Tibial nerve (tissue), 4 donors: ENCODE measurements around the gene OGFRL1.

Experiments
- EP300 ChIP-seq, 2 donors: sonication (generic); formaldehyde crosslinking; IDR thresholded peaks; one replicate each; pipeline ENCODE4 v1.6.1; 2017; ENCODE audit warnings: antibody characterized with exemption in 2 of 2, mild to moderate bottlenecking in 1 of 2
- POLR2A ChIP-seq, 2 donors: fragments of 450-650 bp; IDR thresholded peaks; one replicate each; pipeline ENCODE4 v1.6.1; 2017; ENCODE audit warnings: antibody characterized with exemption in 2 of 2, mild to moderate bottlenecking in 2 of 2, moderate library complexity in 2 of 2
- TF ChIP-seq, protein P1 (sequence below), 5 experiments: fragments of 200-600 bp in 3 of 5; fragments of 450-650 bp in 2 of 5; sonication (generic) in 3 of 5; IDR thresholded peaks; one replicate each; pipeline ENCODE4 v1.5.1; 2016 to 2019; ENCODE audit warnings: antibody characterized with exemption in 5 of 5, mild to moderate bottlenecking in 3 of 5, moderate library complexity in 2 of 5

DNA sequence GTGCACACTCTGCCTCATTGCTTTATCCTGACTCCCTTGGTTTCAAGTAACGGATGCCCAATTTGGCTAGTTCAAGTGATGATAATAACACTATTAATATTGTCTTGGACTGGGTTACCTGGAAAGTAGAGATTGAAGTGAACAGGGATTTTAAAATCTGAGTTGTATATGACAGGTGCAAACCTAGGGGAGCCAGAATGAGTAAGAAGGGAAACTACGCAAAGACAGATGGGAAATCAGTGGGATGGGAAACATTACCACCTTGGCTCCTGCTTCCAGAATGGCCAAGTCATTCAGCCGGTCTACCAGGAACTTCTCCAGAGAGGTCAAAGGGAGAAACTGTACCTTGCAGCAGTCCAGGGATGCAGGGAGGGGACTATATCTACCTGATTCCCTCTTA is 41.9 kb downstream of the OGFRL1 start:
- TF ChIP-seq, protein P1, sequence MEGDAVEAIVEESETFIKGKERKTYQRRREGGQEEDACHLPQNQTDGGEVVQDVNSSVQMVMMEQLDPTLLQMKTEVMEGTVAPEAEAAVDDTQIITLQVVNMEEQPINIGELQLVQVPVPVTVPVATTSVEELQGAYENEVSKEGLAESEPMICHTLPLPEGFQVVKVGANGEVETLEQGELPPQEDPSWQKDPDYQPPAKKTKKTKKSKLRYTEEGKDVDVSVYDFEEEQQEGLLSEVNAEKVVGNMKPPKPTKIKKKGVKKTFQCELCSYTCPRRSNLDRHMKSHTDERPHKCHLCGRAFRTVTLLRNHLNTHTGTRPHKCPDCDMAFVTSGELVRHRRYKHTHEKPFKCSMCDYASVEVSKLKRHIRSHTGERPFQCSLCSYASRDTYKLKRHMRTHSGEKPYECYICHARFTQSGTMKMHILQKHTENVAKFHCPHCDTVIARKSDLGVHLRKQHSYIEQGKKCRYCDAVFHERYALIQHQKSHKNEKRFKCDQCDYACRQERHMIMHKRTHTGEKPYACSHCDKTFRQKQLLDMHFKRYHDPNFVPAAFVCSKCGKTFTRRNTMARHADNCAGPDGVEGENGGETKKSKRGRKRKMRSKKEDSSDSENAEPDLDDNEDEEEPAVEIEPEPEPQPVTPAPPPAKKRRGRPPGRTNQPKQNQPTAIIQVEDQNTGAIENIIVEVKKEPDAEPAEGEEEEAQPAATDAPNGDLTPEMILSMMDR (IDR thresholded peaks at IDR 0.05), result no peak
- TF ChIP-seq POLR2A (IDR thresholded peaks at IDR 0.05) (no peak), EP300 (IDR thresholded peaks at IDR 0.05) (no peak)
